NCI-H1417 treated with DMSO at 0.1 percent for 48 hours (cell line): ENCODE measurements around the gene SLC9A6.

Source experiments
- DNase-seq: peaks from one replicate; lab custom pipeline; 2025; lab: John Stamatoyannopoulos, UW

Gene SLC9A6

DNA sequence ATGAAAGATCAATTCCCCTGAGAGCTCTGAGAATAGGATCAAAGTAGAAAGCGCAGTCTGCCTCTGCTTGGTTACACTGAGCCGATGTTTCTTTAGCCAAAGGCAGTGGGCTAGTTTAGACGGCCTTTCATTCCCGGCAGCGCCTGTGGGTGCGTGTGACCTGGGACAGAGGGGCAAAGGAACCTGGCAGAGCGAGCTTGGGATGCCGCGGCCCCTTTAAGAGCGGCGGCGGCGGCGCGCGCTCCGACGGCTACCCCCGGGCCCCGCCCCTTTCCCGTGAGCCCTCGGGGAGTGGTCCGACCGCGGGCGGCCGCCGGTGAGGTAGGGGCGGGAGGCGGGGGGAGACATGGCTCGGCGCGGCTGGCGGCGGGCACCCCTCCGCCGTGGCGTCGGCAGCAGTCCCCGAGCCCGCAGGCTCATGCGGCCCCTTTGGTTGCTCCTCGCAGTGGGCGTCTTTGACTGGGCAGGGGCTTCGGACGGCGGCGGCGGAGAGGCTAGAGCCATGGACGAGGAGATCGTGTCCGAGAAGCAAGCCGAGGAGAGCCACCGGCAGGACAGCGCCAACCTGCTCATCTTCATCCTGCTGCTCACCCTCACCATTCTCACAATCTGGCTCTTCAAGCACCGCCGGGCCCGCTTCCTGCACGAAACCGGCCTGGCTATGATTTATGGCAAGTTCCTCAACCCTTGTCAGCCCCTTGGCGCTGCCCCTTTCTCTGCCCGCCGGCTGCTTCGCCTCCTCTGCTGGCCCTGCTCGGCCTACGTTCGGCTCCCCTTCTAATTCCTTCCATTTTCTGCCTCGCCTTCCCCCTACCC is at the start of gene SLC9A6:
Gene SLC9A6 (plus strand): TSS at position 279 of the 816 bp plus-strand sequence. CDS start 224 bp downstream, at position 503.
- no peak for DNase-seq

DNA sequence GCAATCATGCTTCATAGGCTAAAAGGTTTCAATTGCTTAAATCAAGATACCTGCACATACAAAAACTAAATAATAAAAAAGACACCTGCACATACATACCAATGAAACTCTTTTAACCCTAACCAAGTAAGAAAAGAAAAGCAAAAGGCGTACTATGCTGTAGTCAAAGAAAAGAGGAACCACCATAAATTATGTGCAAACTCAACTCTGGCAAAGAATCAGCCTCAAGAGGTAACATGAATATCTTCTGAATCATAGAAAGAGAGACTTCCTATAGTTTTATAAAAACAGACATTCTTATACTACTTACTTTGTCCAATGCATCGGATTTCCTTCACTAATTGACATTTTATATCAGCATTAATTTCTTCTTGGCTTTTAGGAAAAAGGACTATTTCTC is 40.7 kb upstream of the SLC9A6 start:
- no peak for DNase-seq

DNA sequence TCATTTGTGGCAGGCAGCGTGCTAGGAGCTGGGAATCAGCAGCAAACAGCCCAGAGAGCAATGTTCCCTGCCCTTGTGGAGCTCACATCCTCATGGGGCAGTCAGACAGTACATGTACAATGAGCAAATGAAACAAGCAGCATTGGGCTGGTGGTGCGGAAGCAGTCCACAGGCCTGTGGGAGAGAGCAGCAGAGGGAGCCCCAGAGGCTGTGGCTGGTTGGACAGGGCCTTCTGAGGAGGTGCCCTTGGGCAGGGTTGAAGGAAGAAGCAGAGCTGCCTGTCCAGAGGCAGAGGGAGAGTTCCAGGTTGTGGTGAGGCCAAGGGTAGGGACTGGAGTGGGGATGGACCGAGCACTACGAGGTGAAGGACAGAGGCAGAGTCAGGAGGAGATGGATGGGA is 33.9 kb upstream of the SLC9A6 start:
- no peak for DNase-seq

DNA sequence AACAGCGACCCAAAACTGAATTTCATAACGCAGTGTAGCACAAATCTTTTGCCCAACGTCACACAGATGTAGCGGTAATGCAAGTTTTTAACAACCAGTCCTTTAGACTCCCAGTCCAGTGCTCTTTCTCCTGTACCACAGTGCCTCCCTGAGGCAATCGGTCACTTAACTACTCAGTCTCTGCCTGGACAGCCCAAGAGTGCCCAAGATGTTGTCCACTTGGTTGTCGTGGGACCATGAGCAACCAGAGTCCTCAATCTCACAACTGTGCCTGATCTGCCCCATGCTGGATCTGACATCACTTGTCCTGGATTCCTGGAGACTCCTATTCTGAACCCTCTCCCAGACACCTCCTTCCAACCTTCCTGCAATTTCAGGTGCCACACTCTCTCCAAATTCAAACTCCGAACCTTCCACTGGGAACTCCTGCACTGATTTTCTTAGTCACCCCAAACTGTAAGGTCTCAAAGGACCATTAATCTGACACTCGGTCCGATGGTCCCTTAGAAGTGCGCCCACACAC is 12.1 kb upstream of the SLC9A6 start:
- DNase-seq = no peak

DNA sequence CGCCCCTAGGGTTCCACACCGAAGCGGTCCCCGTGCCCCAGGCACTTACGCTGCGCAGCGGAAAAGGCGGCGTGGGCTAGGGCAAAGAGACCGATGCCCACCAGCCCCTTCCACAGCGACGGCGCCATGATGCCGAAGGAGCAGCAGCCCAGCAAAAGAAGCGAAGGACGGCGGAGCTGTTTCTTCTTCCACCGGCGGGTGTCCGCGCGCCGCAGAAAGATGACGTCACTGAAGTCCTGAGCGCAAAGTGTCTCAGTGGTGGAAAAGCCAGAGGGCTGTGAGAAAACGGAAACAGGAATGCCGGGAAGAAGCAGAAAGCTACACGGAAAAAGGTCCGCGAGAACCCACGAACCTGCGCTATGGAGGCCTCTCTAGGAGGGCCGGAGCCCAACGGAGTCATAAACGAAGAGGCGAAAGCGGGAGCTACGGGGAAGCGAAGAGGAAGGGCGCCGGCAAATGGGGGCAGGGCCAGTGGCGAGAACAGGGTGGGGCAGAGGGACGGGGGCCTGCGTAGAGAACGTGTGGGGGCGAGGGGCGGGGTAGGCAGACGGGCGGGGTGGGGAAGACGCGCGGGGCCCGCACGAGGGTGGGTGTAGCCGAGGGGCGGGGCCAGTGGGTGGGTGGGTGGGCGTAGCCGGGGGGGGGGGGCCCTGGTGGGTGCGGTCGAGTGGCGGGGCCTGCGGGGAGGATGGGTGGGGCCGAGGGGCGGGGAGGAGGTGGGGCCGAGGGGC is 11.5 kb upstream of the SLC9A6 start, which contains the start of gene MMGT1:
Gene MMGT1 (minus strand): TSS at position 441 of the 731 bp plus-strand sequence. CDS start 313 bp downstream, at position 128.
- peak; percentile 71 for DNase-seq

DNA sequence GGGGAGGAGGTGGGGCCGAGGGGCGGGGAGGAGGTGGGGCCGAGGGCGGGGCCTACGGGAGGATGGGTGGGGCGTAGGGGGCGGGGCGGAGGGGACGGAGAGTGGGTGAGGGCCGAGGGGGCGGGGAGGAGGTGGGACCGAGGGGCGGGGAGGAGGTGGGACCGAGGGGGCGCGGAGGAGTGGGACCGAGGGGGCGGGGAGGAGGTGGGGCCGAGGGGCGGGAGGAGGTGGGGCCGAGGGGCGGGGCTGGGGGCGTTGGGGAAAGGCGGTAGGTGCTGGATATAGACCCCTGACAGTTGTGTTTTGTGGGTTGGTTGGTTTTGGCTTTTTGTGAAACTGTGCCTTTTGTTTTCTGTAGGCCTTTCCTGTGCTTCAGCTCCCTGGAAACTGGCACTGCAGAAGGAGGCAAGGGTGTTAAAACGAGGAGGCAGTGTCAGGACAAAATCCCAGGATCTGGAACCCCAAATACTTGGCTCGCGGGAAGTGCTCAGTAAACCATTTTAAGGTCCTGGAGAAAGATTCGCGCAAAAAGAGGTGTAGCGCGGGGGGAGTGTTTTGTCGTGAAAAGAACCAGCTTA is 10.9 kb upstream of the SLC9A6 start:
- DNase-seq = no peak

DNA sequence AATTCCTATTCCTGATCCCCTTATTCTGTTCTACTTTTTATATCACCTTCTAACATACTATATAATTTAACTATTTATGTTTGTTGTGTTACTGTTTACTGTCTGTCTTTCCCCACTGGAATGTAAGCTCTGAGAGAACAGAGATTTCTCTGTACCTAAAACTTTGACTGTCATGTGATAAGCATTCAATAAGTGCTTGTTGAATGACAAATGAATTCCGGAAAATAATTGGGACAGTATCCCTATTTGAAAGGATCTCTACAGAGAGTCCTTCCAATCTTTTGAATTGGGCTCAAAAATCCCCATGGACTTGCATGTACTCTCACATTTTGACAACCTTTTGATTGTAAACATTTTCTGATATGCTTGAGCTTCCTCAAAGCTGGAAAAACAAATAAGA is 9.8 kb upstream of the SLC9A6 start:
- DNase-seq = no peak

DNA sequence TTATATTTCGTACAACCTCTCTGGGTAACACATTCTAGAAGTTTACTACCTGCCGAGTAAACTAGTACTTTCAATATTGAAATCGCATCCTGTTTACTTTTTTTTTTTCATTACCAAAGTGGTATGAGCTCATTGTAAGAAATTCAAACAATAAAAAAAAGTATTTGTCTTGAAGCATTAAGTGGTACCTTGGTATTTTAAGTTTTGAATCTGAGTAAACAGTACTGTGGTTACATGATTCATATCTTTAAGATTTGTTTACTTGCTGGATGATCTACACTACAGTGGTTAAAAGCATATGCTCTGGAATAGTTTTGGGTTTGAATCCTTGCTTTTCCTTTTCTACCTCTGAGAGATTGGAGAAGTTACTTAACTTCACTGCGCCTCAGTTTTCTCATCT is 7.6 kb upstream of the SLC9A6 start:
- no peak for DNase-seq

DNA sequence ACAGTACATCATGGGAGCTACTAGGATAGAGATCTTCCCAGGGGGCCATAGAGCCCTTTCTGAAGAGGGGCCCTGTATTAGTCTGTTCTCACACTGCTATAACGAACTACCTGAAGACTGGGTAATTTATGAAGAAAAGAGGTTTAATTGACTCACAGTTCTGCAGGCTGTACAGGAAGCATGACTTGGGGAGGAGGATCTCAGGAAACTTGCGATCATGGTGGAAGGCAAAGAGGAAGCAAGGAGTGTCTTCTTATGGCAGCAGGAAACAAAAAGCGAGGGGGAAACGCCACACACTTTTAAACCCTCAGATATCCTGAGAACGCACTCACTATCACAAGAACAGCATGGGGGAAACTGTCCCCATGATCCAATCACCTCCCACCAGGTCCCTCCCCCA is 4.2 kb upstream of the SLC9A6 start:
- DNase-seq = no peak

DNA sequence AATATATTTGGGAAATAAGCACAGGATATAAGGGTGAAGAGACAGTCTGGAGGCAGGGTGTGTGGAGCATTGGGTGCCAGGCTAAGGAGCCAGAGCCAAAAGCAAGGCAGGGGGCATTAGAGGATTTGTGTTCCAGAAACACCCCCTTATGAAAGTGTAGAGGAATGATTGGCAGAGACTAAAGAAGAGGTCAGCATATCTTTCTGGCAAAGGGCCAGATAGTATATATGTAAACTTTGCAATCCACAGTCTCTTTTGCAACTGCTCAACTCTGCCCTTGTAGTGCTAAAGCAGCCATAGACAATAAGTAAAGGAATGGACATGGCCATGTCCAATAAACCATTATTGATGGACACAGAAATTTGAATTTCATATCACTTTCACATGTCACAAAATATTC is 3.6 kb upstream of the SLC9A6 start:
- no peak for DNase-seq

DNA sequence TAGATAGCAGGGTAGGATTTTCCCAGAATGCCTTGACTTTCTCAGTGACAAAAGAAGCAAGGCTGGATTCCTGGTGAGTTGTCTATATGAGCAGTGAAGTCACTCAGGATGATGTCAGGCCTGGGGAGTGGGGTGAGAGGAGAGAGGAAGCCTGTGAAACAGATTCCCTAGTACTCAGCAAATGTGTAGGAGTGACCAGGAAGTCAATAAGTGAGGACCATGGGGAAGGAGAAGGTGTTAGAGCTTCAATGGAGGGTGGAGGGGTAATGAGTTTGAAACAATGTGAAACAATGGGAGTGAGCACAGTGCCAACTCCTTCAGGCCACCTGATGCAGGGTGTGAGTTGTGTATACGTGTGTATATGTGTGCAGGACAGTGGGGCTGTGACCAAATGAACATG is 2.4 kb upstream of the SLC9A6 start:
- no peak for DNase-seq

DNA sequence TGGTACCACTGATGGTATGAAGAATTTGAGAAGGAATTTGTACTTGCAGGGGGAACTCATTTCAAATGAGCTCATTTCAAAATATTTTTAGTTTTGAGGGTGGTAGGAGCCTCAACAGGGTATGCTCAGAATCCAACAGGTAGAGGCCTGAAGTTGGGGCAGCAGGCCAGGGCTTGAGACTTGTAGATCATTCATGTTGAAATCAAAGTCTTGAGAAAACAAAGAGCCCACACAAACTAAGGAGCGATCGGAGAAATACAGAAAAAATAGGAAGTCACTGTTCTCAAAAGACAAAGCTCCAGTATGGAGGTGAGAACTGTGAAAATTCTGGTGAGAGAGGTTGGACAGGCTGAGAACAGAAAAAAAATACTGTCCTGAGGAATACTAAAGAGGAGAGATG is 979 bp upstream of the SLC9A6 start:
- no peak for DNase-seq

DNA sequence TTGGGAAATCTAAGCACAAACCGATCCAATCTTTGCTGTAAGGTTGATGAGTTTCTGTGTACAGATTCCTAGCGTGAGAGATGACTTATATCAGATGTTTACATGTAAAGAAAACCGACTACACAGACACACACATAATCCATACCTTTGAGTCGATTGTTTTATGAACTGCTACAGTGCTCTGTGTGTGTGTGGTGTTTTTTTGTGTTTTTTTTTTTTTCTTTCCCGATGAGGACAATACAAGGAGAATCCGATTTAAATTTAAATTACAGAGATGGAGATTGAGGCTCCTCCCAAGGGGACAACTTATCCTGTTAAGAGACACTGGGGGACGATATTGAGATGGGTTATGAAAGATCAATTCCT is 461 bp upstream of the SLC9A6 start:
- DNase-seq = no peak

DNA sequence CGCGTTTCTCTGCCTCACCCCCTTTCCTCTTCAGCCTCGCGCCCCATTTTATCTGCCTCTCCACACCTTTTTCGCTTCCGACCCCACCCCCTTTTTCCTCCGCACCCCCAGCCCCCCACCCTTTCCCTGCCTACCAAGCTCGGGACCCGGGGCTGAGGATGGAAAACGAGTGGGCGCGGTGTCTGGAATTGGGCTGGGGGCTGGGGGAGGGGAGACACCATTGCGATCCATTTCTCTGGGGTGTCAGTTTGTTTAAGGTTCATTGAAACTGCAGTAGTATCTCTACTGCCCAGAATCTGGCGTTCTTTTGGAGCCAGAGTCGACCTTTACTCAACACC is 707 bp downstream of the SLC9A6 start:
- DNase-seq = no peak

DNA sequence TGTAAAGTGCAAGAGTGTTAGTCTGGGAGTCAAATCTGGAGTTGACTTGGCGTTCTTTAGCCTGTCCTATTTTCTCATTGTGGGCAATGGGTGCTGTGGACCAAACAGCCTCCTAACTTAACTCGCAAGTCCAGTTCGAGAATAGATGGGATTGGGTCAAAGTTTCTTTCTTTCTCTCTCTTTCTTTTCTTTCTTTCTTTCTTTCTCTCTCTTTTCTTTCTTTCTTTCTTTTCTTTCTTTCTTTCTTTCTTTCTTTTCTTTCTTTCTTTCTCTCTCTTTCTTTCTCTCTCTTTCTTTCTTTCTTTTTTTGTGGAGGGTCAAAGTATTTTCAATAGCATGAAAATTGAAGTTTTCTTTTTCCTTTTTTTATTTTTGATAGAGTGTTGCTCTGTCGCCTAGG is 3.0 kb downstream of the SLC9A6 start:
- DNase-seq = no peak

DNA sequence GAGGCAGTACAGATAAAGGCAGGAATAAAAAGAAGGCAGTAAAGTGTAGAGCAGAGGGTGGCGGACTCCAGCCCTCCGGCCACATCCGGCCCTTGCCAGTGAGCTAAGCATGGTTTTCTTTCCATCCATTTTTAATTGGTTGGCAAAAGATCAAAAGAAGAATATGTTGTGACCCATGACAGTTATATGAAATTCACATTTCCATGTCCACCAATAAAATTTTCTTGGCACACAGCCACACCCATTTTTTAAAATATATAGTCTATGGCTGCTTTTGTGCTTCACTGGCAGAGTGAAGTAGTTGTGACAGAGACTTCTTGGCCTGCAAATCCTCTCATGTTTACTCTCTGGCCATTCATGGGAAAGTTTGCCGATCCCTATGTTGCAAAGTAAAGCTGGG is 29.8 kb downstream of the SLC9A6 start:
- no peak for DNase-seq

DNA sequence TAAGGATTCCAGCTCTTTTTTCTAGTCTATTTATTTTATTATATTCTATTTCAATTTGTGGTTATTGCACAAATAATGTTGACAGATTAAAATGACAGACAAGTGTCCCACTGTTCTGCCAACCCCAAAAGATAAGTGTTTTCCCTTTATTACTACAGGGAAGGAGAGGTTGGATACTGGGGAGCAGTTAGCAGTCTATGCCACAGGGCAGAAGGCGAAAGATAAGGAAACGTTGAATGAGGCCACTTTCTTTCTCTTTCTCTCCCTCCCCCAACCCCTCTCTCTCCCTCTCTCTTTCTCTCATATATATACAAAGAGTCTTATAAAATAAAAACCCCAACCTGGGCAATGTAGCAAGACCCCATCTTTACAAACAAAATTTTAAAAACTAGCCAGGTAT is 31.6 kb downstream of the SLC9A6 start:
- no peak for DNase-seq

DNA sequence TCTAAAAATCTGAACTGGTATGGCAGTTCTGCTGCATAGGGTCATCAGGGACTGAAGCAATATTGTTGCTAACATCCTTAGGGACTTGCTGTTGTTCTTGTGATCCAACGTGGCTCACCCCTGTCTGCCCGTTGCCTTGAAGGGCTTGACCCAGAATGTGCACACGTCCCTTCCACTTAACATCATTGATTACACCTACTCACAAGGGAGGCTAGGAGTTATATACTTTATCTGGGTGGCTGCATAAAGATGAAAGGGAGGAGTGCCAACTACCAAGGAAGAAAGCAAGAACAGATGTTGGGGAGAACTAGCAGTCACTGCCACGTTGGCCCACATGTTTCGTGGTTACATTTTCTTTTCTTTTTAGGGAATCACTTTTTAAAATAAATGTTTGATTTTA is 34.0 kb downstream of the SLC9A6 start:
- DNase-seq = no peak

DNA sequence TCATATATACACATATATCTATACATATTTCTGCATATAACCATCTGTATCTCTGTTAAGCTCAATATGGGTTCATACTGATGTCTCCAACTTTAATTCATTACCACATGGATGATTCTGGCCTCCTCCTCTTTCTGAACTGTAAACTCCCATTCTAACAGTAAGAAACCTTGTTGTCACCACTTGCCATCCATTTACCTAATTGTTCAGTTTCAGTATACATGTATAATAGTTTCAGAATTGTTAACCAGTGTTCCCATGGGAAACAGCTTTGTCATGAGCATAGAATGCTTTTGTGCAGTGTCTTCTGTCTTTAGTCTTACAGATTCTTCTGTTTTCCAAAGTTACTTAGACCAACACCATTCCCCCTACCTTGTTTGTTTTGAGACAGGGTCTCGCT is 35.9 kb downstream of the SLC9A6 start:
- DNase-seq = no peak

DNA sequence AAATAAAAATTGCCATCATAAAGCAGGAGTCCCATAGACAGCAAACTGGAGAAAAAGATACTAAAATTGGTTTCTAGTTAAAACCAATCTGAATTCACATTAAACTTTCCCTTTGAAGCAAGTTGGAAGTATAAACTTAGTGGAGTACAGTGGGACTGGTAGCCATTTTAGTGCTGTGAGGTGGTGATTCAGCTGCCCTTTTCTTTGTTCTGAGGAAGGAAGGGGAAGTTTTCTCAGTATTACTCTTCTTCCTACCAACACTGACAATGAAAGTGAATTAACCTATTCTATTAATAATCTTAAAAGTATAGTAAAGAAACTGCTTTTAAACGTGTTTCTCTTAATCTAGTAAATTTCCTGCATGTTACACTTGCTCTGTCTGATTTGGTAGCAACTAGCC is 36.7 kb downstream of the SLC9A6 start:
- no peak for DNase-seq

DNA sequence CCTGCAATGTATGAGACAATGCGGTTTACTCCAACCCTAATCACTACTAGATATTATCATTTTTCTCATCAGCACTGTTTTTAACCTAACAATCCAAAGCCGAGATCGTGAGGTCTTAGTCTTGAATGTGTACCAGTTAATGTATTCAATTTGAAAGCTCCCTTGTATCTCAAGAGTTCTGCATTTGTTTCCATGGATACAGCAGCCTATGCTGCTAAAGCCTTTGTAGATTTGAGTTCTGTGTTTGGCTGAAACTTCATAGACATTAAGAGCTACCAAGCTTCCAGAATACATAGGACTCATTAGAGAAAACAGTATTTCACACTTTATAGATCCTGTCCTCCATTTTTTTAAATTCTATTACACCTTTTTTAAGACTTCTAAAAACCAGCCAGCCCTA is 39.9 kb downstream of the SLC9A6 start:
- no peak for DNase-seq

DNA sequence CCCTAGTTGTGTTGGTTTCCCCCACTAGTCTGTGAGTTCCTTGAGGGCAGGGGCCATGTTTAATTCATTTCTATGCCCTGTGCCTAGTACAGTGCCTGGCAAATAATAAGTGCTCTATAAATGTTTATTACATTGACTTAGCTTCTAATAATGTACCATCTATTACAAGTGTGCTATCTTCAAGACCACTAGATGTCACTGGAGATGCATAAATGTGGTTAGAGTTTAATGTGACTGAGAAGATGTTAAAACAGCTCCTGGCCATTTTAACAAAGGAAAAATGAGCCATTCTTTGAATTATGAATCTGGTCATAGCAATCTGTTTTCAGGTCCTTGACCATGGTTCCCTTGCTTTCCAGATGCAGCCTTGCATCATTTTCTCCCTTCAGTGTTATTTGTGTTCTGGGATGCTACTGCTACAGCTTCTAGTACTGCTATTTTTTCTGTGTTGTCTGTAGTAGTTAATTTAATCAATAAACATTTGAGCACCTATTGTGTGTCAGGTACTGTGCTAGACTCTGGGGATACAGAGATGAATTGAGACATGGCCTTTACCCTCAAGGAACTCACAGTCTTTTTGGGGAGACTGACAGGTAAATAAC is 43.2 kb downstream of the SLC9A6 start:
- DNase-seq = no peak

DNA sequence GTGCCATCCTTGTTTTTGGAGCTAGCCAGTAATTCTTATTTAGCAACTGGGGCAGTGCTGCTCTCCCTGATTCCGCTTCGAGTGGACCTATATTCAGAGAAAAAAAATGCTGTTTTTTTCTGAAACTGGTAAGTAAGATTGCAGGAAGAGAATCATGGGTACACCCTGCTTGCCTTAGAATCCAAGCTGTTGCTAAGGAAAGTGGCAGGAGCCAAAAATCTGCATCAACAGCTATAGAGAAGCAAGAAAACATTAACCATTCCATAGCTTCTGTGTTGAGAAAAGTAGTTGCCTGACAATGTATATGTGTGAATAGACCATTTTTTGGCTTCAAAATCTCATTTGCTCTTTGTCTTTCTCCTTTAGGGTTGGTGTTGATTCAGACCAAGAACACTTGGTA is 44.5 kb downstream of the SLC9A6 start:
- no peak for DNase-seq
